Activated naive CD4-positive, alpha-beta T cell treated with anti-CD3 and anti-CD28 coated beads, Interleukin-2, amount 50 U/mL, for 24 hours (primary cell): ENCODE data around the gene RASSF1.

Source experiments
- H3K27ac Mint-ChIP-seq: one replicate; pipeline ENCODE4 v1.8.0; 2021; ENCODE audit warnings: mild to moderate bottlenecking, mixed read lengths
- H3K27me3 Mint-ChIP-seq: one replicate; pipeline ENCODE4 v1.8.0; 2021; ENCODE audit warnings: mixed read lengths
- H3K36me3 Mint-ChIP-seq: one replicate; pipeline ENCODE4 v1.8.0; 2021; ENCODE audit warnings: mixed read lengths
- H3K4me1 Mint-ChIP-seq: one replicate; pipeline ENCODE4 v1.8.0; 2021; ENCODE audit warnings: mixed read lengths
- H3K4me3 Mint-ChIP-seq: one replicate; pipeline ENCODE4 v1.8.0; 2021; ENCODE audit warnings: mild to moderate bottlenecking, mixed read lengths
- H3K9me3 Mint-ChIP-seq: one replicate; pipeline ENCODE4 v1.8.0; 2021; ENCODE audit warnings: mixed read lengths

Gene RASSF1

DNA sequence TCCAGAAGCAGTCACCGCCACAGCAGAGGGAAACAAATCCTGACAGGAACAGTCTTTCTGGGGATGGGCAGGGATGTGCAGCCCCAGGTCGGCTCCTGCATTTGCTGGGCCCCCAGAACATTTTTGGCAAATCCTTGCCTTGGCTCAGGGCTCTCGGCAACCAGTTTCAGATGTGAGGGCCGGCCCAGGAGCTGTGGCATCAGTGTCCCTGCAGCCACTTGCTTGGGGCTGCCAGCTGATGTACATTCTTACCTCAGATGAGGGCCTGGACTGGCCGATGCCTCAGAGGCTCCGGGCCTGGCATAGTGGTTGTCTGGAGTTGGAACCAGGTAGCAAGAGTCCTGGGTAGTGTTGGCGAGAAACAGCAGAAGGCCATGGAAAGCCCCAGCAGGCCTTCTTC lies 14.2 kb upstream of the RASSF1 start:
- Mint-ChIP-seq H3K4me1 (peaks cover 58% of the 10 kb centered on the region), H3K9me3 (no peaks in the 10 kb centered on the region), H3K36me3 (peaks cover 8% of the 10 kb centered on the region), H3K4me3 (no peak overlapping the region), H3K27me3 (no peaks in the 10 kb centered on the region), H3K27ac (no peak overlapping the region)

DNA sequence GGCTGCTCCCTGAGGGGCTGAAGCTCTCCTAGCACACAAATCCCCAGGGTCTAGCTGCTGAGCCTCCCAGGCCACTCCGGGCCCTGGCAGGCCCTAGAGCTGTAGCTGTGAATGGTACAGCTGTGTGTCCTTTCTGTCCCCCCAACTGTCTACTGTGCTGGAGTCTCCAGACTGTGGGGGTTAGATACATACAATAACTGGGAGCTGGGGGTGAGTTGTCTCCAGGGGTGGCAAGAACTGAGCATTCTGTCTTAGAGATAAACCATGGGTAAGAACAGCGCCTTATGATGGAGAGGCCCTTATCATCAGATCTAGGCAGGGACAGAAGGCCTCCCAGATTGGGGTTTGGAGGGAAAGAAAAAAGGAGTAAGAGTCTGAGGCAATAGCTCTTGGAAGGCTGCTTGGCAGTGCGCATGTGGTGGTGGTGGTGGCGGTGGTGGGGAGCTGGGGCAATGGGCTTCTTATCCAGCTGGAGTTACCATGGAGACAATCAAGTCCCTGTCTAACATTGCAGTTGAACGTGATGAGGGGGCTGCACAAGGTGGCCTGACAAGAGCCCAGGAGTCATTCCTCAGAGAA lies 13.6 kb upstream of the RASSF1 start:
- Mint-ChIP-seq H3K4me3 (no peak overlapping the region), H3K4me1 (peaks cover 58% of the 10 kb centered on the region), H3K27ac (peak overlapping the region; percentile 17)

DNA sequence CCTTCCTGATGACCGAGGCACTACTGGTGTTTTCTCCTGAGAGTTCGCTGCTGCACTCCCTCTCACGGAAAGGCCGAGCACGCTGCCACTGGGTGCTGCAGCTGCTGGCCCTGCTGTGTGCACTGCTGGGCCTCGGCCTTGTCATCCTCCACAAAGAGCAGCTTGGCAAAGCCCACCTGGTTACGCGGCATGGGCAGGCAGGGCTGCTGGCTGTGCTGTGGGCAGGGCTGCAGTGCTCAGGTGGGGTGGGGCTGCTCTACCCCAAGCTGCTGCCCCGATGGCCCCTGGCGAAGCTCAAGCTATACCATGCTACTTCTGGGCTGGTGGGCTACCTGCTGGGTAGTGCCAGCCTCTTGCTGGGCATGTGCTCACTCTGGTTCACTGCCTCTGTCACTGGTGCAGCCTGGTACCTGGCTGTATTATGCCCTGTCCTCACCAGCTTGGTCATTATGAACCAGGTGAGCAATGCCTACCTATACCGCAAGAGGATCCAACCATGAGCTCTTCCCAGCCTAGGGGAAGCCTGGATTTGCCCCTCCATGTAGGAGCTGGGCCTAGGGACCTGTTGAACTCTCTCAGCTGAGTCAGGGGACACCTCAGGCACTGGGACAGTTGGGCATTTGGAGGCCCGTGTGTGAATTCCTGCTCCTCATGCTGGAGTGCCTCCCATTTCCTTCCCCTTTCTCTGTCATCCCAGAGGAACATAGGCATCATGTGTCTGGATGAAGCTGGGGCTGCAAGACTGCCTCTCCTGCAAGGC lies 12.8 kb upstream of the RASSF1 start:
- Mint-ChIP-seq H3K27me3 (no peaks in the 10 kb centered on the region), H3K27ac (no peak overlapping the region), H3K4me1 (peaks cover 62% of the 10 kb centered on the region), H3K4me3 (no peak overlapping the region), H3K9me3 (no peaks in the 10 kb centered on the region), H3K36me3 (peaks cover 6% of the 10 kb centered on the region)

More for the DNA sequence above, 13.6 kb upstream of the RASSF1 start:
- Mint-ChIP-seq H3K27me3 (no peaks in the 10 kb centered on the region), H3K36me3 (peaks cover 7% of the 10 kb centered on the region), H3K9me3 (no peaks in the 10 kb centered on the region)

- Mint-ChIP-seq H3K27me3 (no peaks in the 10 kb centered on the region), H3K27ac (peak overlapping the region; percentile 59), H3K4me3 (no peak overlapping the region), H3K36me3 (peaks cover 2% of the 10 kb centered on the region), H3K4me1 (peaks cover 62% of the 10 kb centered on the region), H3K9me3 (no peaks in the 10 kb centered on the region)
Observed at GRCh38 chr3:50352781-50353180, 12.1 kb upstream of the RASSF1 start.

DNA sequence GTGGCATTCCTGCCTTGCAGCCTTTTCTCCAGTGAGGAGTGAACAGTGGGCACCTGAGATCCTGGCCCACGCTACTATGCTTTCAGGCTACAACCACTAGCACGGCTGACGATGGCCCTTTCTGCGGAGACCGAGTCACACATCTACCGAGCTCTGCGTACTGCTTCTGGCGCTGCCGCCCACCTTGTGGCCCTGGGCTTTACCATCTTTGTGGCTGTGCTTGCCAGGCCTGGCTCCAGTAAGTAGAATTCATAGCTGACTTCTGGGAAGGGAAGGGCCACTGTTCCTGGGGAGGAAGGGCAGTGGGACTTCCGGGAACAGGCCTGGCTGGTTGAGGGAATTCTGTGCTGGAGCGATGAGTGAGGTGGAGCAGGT lies 10.7 kb upstream of the RASSF1 start:
- no peaks in the 10 kb centered on the region for H3K27me3 Mint-ChIP-seq
- peak overlapping the region; percentile 90 for H3K4me3 Mint-ChIP-seq
- peak overlapping the region; percentile 91 for H3K27ac Mint-ChIP-seq
- H3K4me1 Mint-ChIP-seq = peaks cover 58% of the 10 kb centered on the region
- peaks cover 2% of the 10 kb centered on the region for H3K36me3 Mint-ChIP-seq
- H3K9me3 Mint-ChIP-seq = no peaks in the 10 kb centered on the region

- peaks cover 2% of the 10 kb centered on the region for H3K36me3 Mint-ChIP-seq
- no peaks in the 10 kb centered on the region for H3K9me3 Mint-ChIP-seq
- H3K27me3 Mint-ChIP-seq = no peaks in the 10 kb centered on the region
- peak within 1 kb of the TSS; percentile 90 for H3K4me3 Mint-ChIP-seq
- peak within 1 kb of the TSS; percentile 91 for H3K27ac Mint-ChIP-seq
- peaks cover 58% of the 10 kb centered on the region for H3K4me1 Mint-ChIP-seq
Observed at GRCh38 chr3:50350527-50351322, 10.1 kb upstream of the RASSF1 start, which contains the start of the genes CYB561D2 and NPRL2. Gene CYB561D2 (plus strand): TSS chr3:50350862. CDS start chr3:50351434, 572 bp downstream. Gene NPRL2 (minus strand): TSS chr3:50350775. CDS start chr3:50350652, 123 bp downstream.

GRCh38 chr3:50350213-50350526 lies 9.5 kb upstream of the RASSF1 start:
- peaks cover 58% of the 10 kb centered on the region for H3K4me1 Mint-ChIP-seq
- H3K9me3 Mint-ChIP-seq = no peaks in the 10 kb centered on the region
- H3K27ac Mint-ChIP-seq = peak overlapping the region; percentile 91

DNA sequence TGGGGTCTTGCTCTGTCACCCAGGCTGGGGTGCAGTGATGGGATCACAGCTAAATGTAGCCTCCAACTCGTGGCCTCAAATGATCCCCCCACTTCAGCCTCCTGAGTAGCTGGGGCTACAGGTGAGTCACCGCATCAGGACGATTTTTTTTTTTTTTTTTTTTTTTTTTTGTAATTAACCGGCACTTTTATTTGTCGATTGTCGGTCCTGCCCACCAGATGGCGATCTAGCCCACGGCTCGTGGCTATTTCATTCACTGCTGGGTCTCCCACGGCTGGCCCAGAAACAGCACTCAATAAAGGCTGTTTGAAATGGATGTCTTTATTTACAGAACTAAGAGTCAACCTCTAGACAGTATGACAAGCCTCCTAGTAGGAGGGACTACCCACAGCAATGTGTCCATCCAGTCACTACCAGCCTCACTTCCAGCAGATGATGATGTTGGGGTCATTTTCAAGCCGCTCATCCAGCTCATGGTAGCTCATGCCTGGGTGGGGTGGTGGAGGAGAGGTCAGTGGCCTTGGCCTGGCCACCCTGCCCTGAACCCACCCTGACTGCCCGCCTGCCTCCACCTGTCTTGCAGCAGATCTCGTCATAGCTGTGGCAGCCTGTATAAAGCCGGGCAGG lies 6.7 kb upstream of the RASSF1 start:
- peak overlapping the region; percentile 23 for H3K27ac Mint-ChIP-seq

More at GRCh38 chr3:50350213-50350526, 9.5 kb upstream of the RASSF1 start:
- Mint-ChIP-seq H3K4me3 (peak overlapping the region; percentile 90), H3K36me3 (peaks cover 2% of the 10 kb centered on the region), H3K27me3 (no peaks in the 10 kb centered on the region)

GRCh38 chr3:50345586-50346234 lies 5.1 kb upstream of the RASSF1 start, which contains the start of gene ZMYND10:
Gene ZMYND10 (minus strand): TSS chr3:50345732. CDS start chr3:50345579, 153 bp downstream.
- no peak within 1 kb of the TSS for H3K27ac Mint-ChIP-seq
- peaks cover 48% of the 10 kb centered on the region for H3K4me1 Mint-ChIP-seq
- no peaks in the 10 kb centered on the region for H3K36me3 Mint-ChIP-seq
- no peaks in the 10 kb centered on the region for H3K27me3 Mint-ChIP-seq
- no peaks in the 10 kb centered on the region for H3K9me3 Mint-ChIP-seq
- H3K4me3 Mint-ChIP-seq = peak within 1 kb of the TSS; percentile 68

More for the DNA sequence above, 6.7 kb upstream of the RASSF1 start:
- Mint-ChIP-seq H3K4me1 (peaks cover 54% of the 10 kb centered on the region), H3K36me3 (no peaks in the 10 kb centered on the region), H3K9me3 (no peaks in the 10 kb centered on the region), H3K27me3 (no peaks in the 10 kb centered on the region), H3K4me3 (no peak overlapping the region)

GRCh38 chr3:50345008-50345407 lies 4.4 kb upstream of the RASSF1 start:
- H3K27me3 Mint-ChIP-seq = no peaks in the 10 kb centered on the region
- no peak overlapping the region for H3K4me3 Mint-ChIP-seq
- H3K27ac Mint-ChIP-seq = no peak overlapping the region
- H3K36me3 Mint-ChIP-seq = no peaks in the 10 kb centered on the region
- no peaks in the 10 kb centered on the region for H3K9me3 Mint-ChIP-seq
- H3K4me1 Mint-ChIP-seq = peaks cover 44% of the 10 kb centered on the region

DNA sequence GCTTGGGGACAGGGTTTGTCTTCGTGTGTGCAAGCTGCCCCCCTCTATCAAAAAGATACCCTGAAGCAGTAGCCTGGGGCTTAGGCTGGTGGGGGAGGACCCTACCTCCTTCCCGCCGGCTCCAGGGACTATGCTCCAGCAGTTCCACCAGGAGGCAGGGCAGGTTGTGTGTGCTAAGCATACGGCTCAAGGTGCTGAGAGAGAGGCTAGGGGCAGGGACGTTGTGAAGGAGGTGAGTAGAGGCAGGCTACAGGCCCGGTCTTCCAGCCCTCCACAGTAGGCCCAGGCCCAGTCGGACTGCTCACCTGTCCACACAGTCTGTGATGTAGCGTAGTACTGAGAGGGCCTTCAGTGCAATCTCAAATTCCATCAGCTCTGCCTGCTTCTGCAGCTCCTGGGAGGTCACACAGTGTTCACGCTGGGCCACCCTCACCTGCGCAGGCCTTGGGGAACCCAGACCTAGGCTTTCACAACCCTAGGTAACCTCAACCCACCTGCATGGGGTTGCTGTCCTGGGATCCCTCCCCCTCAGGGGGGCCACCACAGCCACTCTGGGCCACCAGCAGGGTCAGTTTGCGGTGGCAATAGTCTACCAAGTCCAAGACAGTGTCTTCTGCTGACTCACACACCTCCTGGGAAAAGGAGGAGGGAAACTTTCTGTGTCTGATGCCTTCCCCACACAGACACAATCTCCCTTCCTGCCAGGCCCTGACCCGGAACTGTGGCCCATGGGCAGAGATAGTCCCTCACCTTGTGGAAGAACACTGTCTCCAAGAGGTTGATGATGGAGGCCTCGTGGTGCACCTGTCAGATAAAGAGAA lies 2.4 kb upstream of the RASSF1 start:
- Mint-ChIP-seq H3K27me3 (no peaks in the 10 kb centered on the region), H3K4me3 (no peak overlapping the region), H3K4me1 (peaks cover 46% of the 10 kb centered on the region), H3K9me3 (no peaks in the 10 kb centered on the region), H3K36me3 (no peaks in the 10 kb centered on the region), H3K27ac (no peak overlapping the region)

DNA sequence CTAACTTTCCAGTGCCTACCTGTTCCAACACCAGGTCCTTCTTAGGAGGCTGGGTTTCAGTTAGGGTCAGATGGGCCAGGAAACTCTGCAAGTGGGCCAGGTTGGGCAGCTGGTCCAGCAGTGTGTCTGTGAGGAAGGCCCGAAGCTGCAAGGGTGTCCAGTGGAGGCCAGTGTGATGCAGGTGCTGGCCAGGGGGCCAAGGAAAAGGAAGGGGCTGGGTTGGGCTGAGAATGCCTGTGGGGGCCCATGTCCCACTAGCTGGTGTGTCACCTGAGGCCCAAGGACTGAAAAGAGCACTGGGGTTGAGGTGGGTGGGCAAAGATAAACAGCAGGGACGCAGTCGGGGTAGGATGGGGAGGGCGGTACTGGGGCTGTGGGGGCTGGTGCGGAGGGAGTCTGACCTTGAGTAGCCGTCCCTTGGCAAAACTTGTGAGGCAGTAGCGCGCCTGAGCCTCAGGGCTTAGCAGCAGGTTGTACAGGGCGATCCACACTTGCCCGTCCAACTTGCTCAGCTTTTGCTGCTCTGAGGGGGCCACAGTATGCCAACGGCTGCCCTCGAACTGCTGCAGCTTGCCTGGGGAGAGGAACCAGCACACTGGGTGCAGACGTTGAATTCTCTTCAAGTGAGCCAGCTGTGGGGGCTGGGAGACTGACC lies 1.5 kb upstream of the RASSF1 start:
- H3K4me3 Mint-ChIP-seq = no peak overlapping the region
- no peak overlapping the region for H3K27ac Mint-ChIP-seq
- H3K9me3 Mint-ChIP-seq = no peaks in the 10 kb centered on the region
- no peaks in the 10 kb centered on the region for H3K36me3 Mint-ChIP-seq
- H3K27me3 Mint-ChIP-seq = no peaks in the 10 kb centered on the region
- H3K4me1 Mint-ChIP-seq = peaks cover 39% of the 10 kb centered on the region

GRCh38 chr3:50341537-50341936 lies 901 bp upstream of the RASSF1 start:
- Mint-ChIP-seq H3K4me1 (peaks cover 39% of the 10 kb centered on the region), H3K36me3 (peaks cover 2% of the 10 kb centered on the region), H3K9me3 (no peaks in the 10 kb centered on the region), H3K27ac (no peak overlapping the region), H3K4me3 (peak overlapping the region; percentile 74), H3K27me3 (no peaks in the 10 kb centered on the region)

GRCh38 chr3:50340147-50340447 lies 539 bp downstream of the RASSF1 start:
- no peaks in the 10 kb centered on the region for H3K27me3 Mint-ChIP-seq
- peaks cover 47% of the 10 kb centered on the region for H3K4me1 Mint-ChIP-seq
- peak overlapping the region; percentile 98 for H3K4me3 Mint-ChIP-seq
- H3K9me3 Mint-ChIP-seq = no peaks in the 10 kb centered on the region
- H3K36me3 Mint-ChIP-seq = peaks cover 4% of the 10 kb centered on the region
- H3K27ac Mint-ChIP-seq = peak overlapping the region; percentile 69
